GM13977 (cell line): ENCODE results near the gene DMD.

Source experiments
- DNase-seq: peaks from one replicate; pipeline ENCODE4 v3.0.0; 2012; ENCODE audit warnings: low spot score
- CTCF ChIP-seq: IDR thresholded peaks from 2 replicates; pipeline ENCODE4 v1.5.1; 2012; ENCODE audit warnings: mild to moderate bottlenecking, control low read depth; ENCODE audit not compliant: insufficient read depth; ENCODE audit errors: extremely low read depth, missing control alignments
- in situ Hi-C: fragments of 300-500 bp; cut with MboI; formaldehyde crosslinking; loops from one replicate; pipeline ENCODE4 v1.12.0; 2022; ENCODE audit warnings: low sequenced_read_pairs, low pct_unique_long_range_greater_than_20kb, mixed read lengths, inconsistent platforms; ENCODE audit not compliant: unreplicated experiment

DMD gene

GRCh38 chrX:32170481-32170880 lies 1040.9 kb downstream of the DMD start:
- no peak for DNase-seq
- no peak for TF ChIP-seq CTCF
- in situ Hi-C loops, result no loop called here

GRCh38 chrX:32155044-32155638 lies 1056.2 kb downstream of the DMD start:
- no peak for TF ChIP-seq CTCF
- no peak for DNase-seq
- in situ Hi-C loops, result no loop called here

- no peak for DNase-seq
- TF ChIP-seq CTCF, result no peak
- in situ Hi-C loops, result no loop called here
These were observed 1057.8 kb downstream of the DMD start for GRCh38 chrX:32153585-32153984.

- TF ChIP-seq CTCF, result no peak
- in situ Hi-C loops, result no loop called here
- no peak for DNase-seq
These were observed 1061.2 kb downstream of the DMD start for GRCh38 chrX:32150141-32150540.

GRCh38 chrX:32141841-32142240 lies 1069.5 kb downstream of the DMD start:
- TF ChIP-seq CTCF, result no peak
- no peak for DNase-seq
- in situ Hi-C loops, result no loop called here

- TF ChIP-seq CTCF, result no peak
- in situ Hi-C loops, result no loop called here
- no peak for DNase-seq
These were observed 1071.9 kb downstream of the DMD start for GRCh38 chrX:32139476-32139875.

GRCh38 chrX:32137525-32137924 lies 1073.8 kb downstream of the DMD start:
- in situ Hi-C loops, result no loop called here
- no peak for TF ChIP-seq CTCF
- no peak for DNase-seq
